ENCODE results near the gene RCBTB1. TPM values are rescaled to one million over a fixed set of nuclear protein-coding genes. Genes with fewer than 3 reads are reported as not detected.

The RCBTB1 gene
- polyA plus RNA-seq, 2 of the 4 experiments (the other 2 are of a cell fraction), result 11.9 to 20.7 TPM

DNA sequence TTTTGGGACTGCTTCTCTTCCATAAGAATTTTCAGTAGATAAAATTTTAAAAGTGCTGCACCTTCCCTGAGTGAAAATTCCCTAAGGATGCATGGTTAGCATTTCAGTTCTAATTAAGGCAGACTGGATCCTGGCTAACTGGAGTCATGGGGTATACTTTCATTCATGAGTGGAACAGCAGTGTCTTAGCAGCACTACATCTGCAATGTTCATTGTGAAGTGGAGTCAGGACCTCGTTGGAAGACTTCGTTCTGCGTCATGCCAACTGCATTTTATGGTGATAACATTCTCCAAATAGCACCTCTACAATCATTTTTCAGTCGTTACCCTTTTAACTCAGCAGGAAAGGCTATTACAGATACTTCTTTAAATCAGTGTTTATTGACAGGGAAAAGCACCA lies 64.1 kb downstream of the RCBTB1 start:
- ATAC-seq (no peak), FAIRE-seq (no peak), DNase-seq (ENCODE audit: low read depth in 1 of 2, low spot score in 1 of 2) (no peak)
- Histone ChIP-seq H3K4me1 (no peaks in the 10 kb centered on the region), H3K4me2 (no peak overlapping the region), H3K4me3 (no peak overlapping the region), H3K27ac (no peak overlapping the region), H3K9me3 (no peaks in the 10 kb centered on the region)
- TF ChIP-seq HOXB13 (CRISPR knock-in tag; IDR thresholded peaks at IDR 0.05; ENCODE audit: low read depth) (no peak), KDM5A (IDR thresholded peaks at IDR 0.05) (no peak), ZNF302 (CRISPR knock-in tag; IDR thresholded peaks at IDR 0.05) (no peak), HOXB5 (CRISPR knock-in tag; IDR thresholded peaks at IDR 0.05) (no peak), RARB (CRISPR knock-in tag; IDR thresholded peaks at IDR 0.05) (no peak), TP53 (CRISPR knock-in tag; IDR thresholded peaks at IDR 0.05) (no peak), CEBPB (IDR thresholded peaks at IDR 0.05) (no peak), HEYL (CRISPR knock-in tag; IDR thresholded peaks at IDR 0.05) (no peak), RFX5 (IDR thresholded peaks at IDR 0.05) (no peak), JUN (IDR thresholded peaks at IDR 0.05) (no peak), RCOR1 (IDR thresholded peaks at IDR 0.05; ENCODE audit: low read depth, low read length) (no peak), TFCP2L1 (CRISPR knock-in tag; IDR thresholded peaks at IDR 0.05) (no peak), NR3C1 (IDR thresholded peaks at IDR 0.05) (no peak), CHD4 (IDR thresholded peaks at IDR 0.05; ENCODE audit: borderline replicate concordance) (no peak)
- TF ChIP-seq, protein P1, sequence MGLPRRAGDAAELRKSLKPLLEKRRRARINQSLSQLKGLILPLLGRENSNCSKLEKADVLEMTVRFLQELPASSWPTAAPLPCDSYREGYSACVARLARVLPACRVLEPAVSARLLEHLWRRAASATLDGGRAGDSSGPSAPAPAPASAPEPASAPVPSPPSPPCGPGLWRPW (IDR thresholded peaks at IDR 0.05), result no peak
- CTCF ChIA-PET, result no interaction called here
- 84% methylated on average over 4 of the region's 4 CpGs for WGBS (ENCODE audit: missing lambda C conversion rate)
- POLR2A ChIA-PET, result no interaction called here

DNA sequence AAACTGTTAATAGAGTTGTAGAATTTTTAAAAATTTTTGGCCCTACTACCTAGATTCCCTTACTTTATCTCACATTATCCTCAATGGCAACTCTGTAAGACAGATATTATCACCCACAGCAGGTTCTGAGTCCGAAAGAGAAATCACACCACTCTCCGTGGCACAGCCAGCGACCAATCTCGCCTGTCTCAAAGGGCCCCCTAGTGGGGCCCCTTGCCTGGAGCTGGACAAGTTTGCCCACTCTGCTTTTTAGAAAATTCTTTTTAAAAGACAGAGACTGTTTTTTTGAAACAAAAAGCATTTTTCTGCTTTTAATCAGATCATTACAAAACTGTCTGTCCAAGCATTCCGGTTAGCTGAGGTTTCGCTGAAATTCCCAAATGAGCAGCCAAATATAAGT lies 67.9 kb downstream of the RCBTB1 start:
- no peaks in the 10 kb centered on the region for H3K4me1 ChIP-seq
- no peak overlapping the region for H3K4me3 ChIP-seq
- no peak overlapping the region for H3K27ac ChIP-seq
- H3K9me3 ChIP-seq, result no peaks in the 10 kb centered on the region
- ChIA-PET POLR2A (no interaction called here), CTCF (no interaction called here)
- TF ChIP-seq KDM5A (IDR thresholded peaks at IDR 0.05), result no peak
- TF ChIP-seq, protein P2, sequence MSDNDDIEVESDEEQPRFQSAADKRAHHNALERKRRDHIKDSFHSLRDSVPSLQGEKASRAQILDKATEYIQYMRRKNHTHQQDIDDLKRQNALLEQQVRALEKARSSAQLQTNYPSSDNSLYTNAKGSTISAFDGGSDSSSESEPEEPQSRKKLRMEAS (IDR thresholded peaks at IDR 0.05), result no peak
- TF ChIP-seq NR3C1 (IDR thresholded peaks at IDR 0.05), result no peak
- no peak for TF ChIP-seq EHF (CRISPR knock-in tag; IDR thresholded peaks at IDR 0.05)
- no peak for TF ChIP-seq CBX8 (IDR thresholded peaks at IDR 0.05)
- TF ChIP-seq, protein P3, sequence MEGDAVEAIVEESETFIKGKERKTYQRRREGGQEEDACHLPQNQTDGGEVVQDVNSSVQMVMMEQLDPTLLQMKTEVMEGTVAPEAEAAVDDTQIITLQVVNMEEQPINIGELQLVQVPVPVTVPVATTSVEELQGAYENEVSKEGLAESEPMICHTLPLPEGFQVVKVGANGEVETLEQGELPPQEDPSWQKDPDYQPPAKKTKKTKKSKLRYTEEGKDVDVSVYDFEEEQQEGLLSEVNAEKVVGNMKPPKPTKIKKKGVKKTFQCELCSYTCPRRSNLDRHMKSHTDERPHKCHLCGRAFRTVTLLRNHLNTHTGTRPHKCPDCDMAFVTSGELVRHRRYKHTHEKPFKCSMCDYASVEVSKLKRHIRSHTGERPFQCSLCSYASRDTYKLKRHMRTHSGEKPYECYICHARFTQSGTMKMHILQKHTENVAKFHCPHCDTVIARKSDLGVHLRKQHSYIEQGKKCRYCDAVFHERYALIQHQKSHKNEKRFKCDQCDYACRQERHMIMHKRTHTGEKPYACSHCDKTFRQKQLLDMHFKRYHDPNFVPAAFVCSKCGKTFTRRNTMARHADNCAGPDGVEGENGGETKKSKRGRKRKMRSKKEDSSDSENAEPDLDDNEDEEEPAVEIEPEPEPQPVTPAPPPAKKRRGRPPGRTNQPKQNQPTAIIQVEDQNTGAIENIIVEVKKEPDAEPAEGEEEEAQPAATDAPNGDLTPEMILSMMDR (IDR thresholded peaks at IDR 0.05), result peak; percentile 21; the same call in 1 of the 3 replicates
- TF ChIP-seq, protein P4, sequence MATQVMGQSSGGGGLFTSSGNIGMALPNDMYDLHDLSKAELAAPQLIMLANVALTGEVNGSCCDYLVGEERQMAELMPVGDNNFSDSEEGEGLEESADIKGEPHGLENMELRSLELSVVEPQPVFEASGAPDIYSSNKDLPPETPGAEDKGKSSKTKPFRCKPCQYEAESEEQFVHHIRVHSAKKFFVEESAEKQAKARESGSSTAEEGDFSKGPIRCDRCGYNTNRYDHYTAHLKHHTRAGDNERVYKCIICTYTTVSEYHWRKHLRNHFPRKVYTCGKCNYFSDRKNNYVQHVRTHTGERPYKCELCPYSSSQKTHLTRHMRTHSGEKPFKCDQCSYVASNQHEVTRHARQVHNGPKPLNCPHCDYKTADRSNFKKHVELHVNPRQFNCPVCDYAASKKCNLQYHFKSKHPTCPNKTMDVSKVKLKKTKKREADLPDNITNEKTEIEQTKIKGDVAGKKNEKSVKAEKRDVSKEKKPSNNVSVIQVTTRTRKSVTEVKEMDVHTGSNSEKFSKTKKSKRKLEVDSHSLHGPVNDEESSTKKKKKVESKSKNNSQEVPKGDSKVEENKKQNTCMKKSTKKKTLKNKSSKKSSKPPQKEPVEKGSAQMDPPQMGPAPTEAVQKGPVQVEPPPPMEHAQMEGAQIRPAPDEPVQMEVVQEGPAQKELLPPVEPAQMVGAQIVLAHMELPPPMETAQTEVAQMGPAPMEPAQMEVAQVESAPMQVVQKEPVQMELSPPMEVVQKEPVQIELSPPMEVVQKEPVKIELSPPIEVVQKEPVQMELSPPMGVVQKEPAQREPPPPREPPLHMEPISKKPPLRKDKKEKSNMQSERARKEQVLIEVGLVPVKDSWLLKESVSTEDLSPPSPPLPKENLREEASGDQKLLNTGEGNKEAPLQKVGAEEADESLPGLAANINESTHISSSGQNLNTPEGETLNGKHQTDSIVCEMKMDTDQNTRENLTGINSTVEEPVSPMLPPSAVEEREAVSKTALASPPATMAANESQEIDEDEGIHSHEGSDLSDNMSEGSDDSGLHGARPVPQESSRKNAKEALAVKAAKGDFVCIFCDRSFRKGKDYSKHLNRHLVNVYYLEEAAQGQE (IDR thresholded peaks at IDR 0.05), result no peak
- no peak for TF ChIP-seq JUN (IDR thresholded peaks at IDR 0.05)
- TF ChIP-seq, protein P5, sequence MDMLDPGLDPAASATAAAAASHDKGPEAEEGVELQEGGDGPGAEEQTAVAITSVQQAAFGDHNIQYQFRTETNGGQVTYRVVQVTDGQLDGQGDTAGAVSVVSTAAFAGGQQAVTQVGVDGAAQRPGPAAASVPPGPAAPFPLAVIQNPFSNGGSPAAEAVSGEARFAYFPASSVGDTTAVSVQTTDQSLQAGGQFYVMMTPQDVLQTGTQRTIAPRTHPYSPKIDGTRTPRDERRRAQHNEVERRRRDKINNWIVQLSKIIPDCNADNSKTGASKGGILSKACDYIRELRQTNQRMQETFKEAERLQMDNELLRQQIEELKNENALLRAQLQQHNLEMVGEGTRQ (IDR thresholded peaks at IDR 0.05), result no peak
- 0 out of 5 replicates have a peak, but pooled peaks of 1 of the 2 experiments have one; percentile 13 for TF ChIP-seq RAD21 (conservative IDR thresholded peaks at IDR 0.05 in 1 of 2, IDR thresholded peaks at IDR 0.05 in 1 of 2)
- no peak for TF ChIP-seq MYC (IDR thresholded peaks at IDR 0.05; ENCODE audit: borderline replicate concordance, low read length)
- TF ChIP-seq FOXS1 (CRISPR knock-in tag; IDR thresholded peaks at IDR 0.05), result no peak
- WGBS (ENCODE audit: missing lambda C conversion rate), result 86% methylated on average over 6 of the region's 6 CpGs
- DNase-seq (ENCODE audit: low read depth in 1 of 2, low spot score in 1 of 2) (no peak), FAIRE-seq (no peak), ATAC-seq (no peak)
- H3K4me2 ChIP-seq, result no peak overlapping the region
